Measurements from ENCODE around the gene TTBK1. TPM values are rescaled to one million over a fixed set of nuclear protein-coding genes. Genes with fewer than 3 reads are reported as not detected.
"Not testable (repeated sequence)": the region's sequence is repeated elsewhere in the genome, so short reads cannot be mapped to it uniquely, and the experiment has no call there.

TTBK1 gene
- total RNA-seq, 1 experiment from 2014 or later, result not detected

GRCh38 chr6:43301081-43301870, 58.0 kb downstream of the TTBK1 start:
- DNase-seq (ENCODE audit: extremely low read depth, low read depth), result no peak

DNA sequence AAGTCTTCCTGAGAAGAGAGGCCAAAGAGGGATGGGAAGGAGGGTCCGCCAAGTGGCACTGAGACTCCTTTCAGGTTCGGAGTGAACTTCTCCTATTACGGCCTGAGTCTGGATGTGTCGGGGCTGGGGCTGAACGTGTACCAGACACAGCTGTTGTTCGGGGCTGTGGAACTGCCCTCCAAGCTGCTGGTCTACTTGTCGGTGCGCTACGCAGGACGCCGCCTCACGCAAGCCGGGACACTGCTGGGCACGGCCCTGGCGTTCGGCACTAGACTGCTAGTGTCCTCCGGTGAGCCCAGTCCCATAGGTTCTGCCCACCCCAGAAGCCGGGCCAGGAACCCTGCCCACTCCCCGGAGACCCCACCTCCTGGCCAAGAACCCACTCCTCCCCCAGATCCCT, 58.8 kb downstream of the TTBK1 start:
- DNase-seq (ENCODE audit: extremely low read depth, low read depth), result no peak

- DNase-seq (ENCODE audit: extremely low read depth, low read depth), result not testable (repeated sequence)
These were observed 59.7 kb downstream of the TTBK1 start for GRCh38 chr6:43303006-43303405.

DNA sequence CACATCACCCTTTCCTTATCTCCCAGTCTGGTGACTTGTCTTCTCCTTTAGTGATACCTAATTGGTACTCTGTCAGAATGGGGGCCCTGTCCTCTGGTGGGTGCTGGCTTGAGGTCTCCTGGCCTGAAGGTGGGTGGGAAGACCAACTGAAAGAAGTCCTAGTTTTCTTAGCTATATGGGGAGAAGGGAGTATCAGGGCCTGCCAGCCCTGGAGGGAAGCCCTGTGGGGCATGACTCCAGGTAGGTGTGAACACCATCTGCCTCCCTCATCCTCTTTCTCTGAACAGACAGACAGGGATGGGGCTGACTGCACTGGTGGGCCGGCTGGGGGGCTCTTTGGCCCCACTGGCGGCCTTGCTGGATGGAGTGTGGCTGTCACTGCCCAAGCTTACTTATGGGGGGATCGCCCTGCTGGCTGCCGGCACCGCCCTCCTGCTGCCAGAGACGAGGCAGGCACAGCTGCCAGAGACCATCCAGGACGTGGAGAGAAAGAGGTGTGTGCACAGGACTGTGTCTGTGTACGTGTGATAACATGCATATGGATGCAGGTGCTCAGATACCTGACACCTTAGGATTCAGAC, 60.6 kb downstream of the TTBK1 start:
- DNase-seq (ENCODE audit: extremely low read depth, low read depth), result no peak

GRCh38 chr6:43304361-43304760, 61.1 kb downstream of the TTBK1 start:
- no peak for DNase-seq (ENCODE audit: extremely low read depth, low read depth)

GRCh38 chr6:43304882-43305281, 61.6 kb downstream of the TTBK1 start:
- DNase-seq (ENCODE audit: extremely low read depth, low read depth), result no peak

GRCh38 chr6:43306086-43306485, 62.8 kb downstream of the TTBK1 start:
- DNase-seq (ENCODE audit: extremely low read depth, low read depth), result no peak

DNA sequence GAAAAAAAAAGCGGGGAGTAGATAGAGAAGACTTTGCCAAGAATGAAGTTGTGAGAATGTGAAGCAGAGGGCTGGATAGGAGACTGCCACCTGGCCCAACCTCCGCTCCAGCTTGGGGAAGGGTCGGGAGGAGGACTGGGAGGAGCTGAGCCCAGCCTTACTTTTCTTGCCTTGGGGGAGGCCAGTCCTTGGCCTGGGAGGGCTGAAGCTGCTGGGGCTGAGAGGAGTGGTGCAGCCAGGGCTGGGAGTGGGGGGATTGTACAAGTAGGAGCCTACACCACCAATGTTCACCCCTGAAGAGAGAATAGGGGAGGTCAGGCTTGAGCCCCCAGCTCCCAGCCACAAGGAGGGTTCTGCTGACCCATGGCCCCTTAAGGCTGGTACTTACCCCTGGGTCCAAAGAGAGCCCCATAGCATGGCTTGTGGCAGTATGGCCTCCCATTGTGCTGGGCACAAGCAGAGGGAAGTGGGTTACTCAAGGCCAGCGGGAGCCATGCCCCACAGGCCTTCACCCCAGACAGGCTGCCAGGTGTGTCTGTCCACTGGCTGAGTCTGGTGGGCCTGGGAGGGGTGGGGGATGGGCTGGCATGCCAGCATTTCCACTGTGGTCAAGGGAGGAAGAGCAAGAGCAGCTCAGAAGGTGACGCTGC, 64.3 kb downstream of the TTBK1 start:
- no peak for DNase-seq (ENCODE audit: extremely low read depth, low read depth)

DNA sequence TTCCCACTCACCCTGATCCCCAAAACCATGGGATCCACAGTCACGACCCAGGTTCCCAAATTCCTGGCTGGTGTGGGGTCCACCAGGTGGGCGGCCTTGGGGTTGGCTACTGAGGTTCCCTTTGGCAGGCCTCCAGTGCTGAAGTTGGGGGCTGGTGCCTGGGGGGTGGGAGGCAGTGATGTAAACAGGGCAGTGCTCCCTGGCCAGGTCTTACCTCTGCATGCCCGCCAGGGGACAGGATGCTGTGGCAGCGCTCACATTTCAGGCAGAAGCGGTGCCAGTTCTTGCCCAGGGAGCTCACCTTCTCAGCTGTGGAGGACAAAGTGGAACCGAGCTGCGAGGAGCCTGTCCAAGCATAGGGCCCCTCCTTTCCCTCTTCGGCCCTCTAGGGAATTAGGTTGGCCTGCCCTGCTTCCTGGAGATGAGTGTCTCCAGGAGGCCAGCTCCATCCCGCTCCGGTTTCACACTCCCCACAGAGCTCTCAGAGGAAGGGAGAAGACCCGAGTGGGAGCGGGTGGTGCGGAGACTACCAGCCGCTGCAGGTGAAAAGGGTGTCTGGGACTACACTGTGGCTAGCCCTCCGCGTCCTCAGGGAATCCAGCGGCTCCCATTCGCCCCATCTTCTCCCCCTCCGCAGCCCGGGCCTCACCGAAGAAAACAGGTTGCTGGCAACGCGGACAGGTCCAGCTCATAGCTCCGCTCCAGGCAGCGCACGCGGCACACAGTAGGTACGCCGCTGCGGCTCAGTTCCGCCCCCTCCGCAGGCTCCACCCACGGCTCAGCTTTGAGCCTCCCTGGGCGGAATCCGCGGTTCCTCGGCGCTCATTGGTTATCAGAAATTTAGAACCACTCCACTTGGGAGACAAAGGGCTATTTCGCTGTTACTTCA, 65.1 kb downstream of the TTBK1 start, which contains the start of gene CRIP3:
Gene CRIP3, minus strand, starts transcription at position 726 of the 889 bp plus-strand sequence. Its CDS starts 34 bp downstream, at position 692.
- DNase-seq (ENCODE audit: extremely low read depth, low read depth), result no peak

DNA sequence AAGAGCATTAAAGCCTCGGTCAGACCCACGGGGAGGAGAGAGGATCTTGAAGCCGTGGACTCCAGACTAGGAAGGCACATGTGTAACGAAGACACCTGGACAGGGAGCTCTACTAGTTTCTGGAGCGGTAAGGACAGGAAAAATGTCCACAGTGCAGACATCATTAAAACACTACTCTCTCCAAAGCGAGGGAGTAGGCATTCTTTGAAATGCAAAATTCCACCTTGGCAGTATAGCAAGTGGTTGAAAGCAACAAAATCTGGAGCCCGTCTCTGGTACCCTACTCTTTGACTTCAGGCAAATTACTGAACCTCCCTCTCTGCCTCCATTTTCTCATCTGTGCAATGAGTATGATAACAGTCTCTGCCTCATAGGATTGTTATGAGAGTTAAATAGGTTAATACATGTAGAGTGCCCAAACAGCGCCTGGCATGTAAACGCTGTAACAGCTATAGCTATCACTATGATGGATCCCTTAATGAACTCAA, 65.8 kb downstream of the TTBK1 start:
- no peak for DNase-seq (ENCODE audit: extremely low read depth, low read depth)

GRCh38 chr6:43310134-43310533, 66.9 kb downstream of the TTBK1 start:
- DNase-seq (ENCODE audit: extremely low read depth, low read depth), result no peak

DNA sequence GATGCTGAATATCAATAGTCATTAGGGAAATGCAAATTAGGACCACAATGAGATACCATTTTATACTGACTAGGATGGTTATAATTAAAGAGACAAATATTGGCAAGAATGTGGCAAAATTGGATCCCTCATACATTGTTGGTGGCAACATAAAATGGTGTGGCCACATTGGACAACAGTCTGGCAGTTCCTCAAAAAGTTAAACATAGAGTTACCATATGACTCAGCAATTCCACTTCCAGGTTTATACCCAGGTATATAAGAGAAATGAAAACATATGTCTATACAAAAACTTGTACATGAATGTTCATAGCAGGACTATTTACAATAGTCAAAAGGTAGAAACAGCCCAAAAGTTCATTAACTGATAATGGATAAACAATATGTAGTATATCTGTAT, 67.3 kb downstream of the TTBK1 start:
- DNase-seq (ENCODE audit: extremely low read depth, low read depth), result no peak

- DNase-seq (ENCODE audit: extremely low read depth, low read depth), result no peak
These were observed 68.4 kb downstream of the TTBK1 start for GRCh38 chr6:43311666-43312065.

- DNase-seq (ENCODE audit: extremely low read depth, low read depth), result no peak
These were observed 70.5 kb downstream of the TTBK1 start for GRCh38 chr6:43313813-43314212.

GRCh38 chr6:43318011-43318410, 74.7 kb downstream of the TTBK1 start:
- DNase-seq (ENCODE audit: extremely low read depth, low read depth), result no peak

DNA sequence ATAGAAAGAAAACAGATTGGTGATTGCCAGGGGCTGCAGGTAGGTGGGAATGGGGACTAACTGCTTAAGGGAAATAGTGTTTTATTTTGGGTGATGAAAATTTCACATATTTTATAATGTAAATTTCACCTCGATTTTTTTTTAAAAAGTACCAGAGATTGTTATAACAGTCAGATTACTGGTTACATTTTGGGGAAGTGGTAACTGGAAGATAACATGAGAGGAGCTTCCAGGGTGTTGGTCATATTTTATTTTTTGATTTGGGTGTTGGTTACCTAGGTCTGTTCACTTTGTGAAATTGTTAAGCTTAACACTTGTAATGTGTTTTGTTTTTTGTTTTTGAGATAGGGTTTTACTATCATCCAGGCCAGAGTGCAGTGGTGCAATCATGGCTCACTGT, 82.6 kb downstream of the TTBK1 start:
- no peak for DNase-seq (ENCODE audit: extremely low read depth, low read depth)

- DNase-seq (ENCODE audit: extremely low read depth, low read depth), result no peak
These were observed 85.2 kb downstream of the TTBK1 start for GRCh38 chr6:43328528-43328927.

- DNase-seq (ENCODE audit: extremely low read depth, low read depth), result no peak
These were observed 88.2 kb downstream of the TTBK1 start for GRCh38 chr6:43331470-43331869.

DNA sequence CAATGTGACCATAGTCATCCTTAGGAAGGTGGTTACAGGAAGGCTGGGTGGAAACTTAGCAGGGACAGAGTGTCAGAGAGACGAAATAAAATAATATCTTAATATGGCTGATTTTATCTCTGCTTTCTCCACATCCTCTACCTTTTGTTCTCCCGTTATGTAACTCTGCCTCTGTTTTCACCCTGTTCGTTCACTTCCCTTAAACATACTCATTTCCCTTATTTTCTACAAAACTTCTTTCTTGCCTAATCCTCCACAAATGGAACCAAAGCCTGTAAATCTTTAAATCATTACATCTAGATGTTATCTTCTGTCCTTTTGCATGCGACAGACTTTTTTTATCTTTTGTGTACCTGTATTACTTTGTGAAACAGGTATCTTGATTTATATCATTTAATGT, 88.6 kb downstream of the TTBK1 start:
- DNase-seq (ENCODE audit: extremely low read depth, low read depth), result no peak

GRCh38 chr6:43334466-43335095, 91.3 kb downstream of the TTBK1 start:
- DNase-seq (ENCODE audit: extremely low read depth, low read depth), result peak; percentile 45
